MM.1S (cell line): ENCODE measurements around the gene FIGNL2.

ENCODE experiments used
- CTCF ChIP-seq: fragments of 300-600 bp; sonication (generic); IDR thresholded peaks from 2 replicates; pipeline ENCODE4 v1.5.1; 2016; ENCODE audit warnings: antibody characterized with exemption, low read length, mixed read lengths
- EZH2 ChIP-seq: fragments of 300-600 bp; sonication (generic); optimal IDR thresholded peaks from 2 replicates; pipeline ENCODE3; 2017; ENCODE audit warnings: low read depth, mild to moderate bottlenecking, antibody characterized with exemption, low read length, mixed read lengths
- EZH2phosphoT487 ChIP-seq: fragments of 300-600 bp; sonication (generic); IDR thresholded peaks from 2 replicates; pipeline ENCODE4 v1.6.1; 2018; ENCODE audit warnings: antibody characterized with exemption, low read length

DNA sequence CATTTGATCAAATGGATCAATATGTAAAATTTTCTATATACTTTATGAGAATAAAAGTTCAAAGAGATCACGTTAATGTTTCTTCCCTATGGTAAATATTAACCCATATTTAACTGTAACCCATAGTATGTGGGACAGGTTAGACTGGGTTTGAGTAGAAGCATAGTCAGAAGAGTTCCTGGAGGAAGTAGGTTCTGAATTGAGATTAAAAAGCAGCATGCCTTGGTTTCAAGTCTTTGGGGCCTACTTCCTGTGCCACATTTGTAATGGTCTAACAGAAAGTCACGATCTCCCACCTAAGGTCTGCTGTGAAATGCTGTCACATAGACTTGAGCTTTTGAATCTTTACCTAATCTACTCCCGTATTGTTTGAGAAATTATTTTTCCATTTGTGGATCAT is 63.8 kb downstream of the FIGNL2 start:
- TF ChIP-seq CTCF, result no peak
- no peak for TF ChIP-seq EZH2
- no peak for TF ChIP-seq EZH2phosphoT487
